SH-SY5Y (cell line): Measurements from ENCODE around the gene MGAM2.

Source experiments
- GATA2 ChIP-seq: IDR thresholded peaks from 2 replicates; pipeline ENCODE4 v1.6.1; 2011; ENCODE audit warnings: mild to moderate bottlenecking, low read depth, low read length
- GATA3 ChIP-seq: IDR thresholded peaks from 2 replicates; pipeline ENCODE4 v1.6.1; 2011; ENCODE audit warnings: low read depth, mild to moderate bottlenecking, low read length, moderate library complexity

DNA sequence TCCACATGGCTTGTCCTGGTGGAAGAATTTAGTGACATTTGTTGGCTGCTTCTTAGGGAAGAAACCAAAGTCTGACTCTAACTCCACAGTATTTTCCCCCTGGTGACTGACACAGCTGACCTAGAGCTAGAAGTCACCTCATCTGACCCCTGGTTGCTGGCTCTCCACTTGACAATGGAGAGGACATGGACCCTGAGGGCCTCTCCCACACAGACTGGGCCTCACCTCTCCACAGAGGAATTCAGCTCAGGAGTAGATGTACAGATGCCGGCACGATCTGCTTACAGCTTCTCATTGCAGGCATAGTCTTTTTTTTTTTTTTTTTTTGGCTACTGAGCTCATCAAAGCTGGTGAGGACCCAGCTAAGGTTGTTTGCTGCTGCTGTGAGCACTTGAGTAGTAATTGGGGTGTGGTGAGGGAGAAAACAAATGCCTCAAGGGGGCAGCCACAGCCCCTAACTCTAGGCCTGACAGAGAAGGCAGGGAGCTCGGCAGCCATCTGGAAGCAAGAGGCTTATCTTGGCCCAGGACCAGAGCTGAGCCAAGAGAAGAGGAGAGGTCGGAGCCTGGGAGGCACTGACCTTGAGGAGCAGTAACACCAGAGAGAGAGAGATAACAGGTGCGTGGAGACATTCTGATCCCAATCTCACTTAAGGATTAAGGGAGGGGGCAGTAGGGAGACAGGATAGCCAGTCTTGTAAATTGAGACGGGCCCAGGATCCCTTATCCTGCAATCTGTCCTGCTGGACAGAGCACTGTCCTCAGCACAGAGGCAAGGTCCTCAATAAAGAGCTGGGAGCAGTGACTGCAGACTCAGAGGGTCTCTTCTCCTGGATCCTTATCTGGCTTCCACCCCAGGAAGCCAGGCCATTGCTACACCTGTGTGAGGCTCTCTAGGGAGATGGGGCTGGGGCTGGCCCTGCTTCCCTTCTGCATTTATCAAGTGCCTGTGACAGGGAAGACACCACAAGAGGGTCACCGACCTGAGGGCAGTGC is 136.9 kb downstream of the MGAM2 start:
- no peak for TF ChIP-seq GATA2
- no peak for TF ChIP-seq GATA3
